Stimulated activated CD4-positive, alpha-beta T cell treated with anti-CD3 and anti-CD28 coated beads, Interleukin-4, amount 100 ng/mL, for 4 hours (primary cell): ENCODE measurements around the gene APOBEC3F.
"Not testable (repeated sequence)": the region's sequence is repeated elsewhere in the genome, so short reads cannot be mapped to it uniquely, and the experiment has no call there.

Experiments used
- DNase-seq, 2 experiments: peaks; one replicate each; pipeline ENCODE4 v3.0.0-alpha.2; 2020

Gene APOBEC3F

GRCh38 chr22:39076155-39077025 is 35.7 kb downstream of the APOBEC3F start:
- DNase-seq = not testable (repeated sequence)

- peak; percentile 39 to 45 for DNase-seq
Observed at GRCh38 chr22:39077026-39077840, 36.6 kb downstream of the APOBEC3F start, which contains the start of gene APOBEC3G. Gene APOBEC3G, plus strand, starts transcription at chr22:39077275. Its CDS starts 87 bp downstream, at chr22:39077362.

GRCh38 chr22:39077912-39078311 is 37.2 kb downstream of the APOBEC3F start:
- not testable (repeated sequence) for DNase-seq

GRCh38 chr22:39078329-39078728 is 37.7 kb downstream of the APOBEC3F start:
- no peak for DNase-seq

- not testable (repeated sequence) for DNase-seq
Observed at GRCh38 chr22:39079054-39079637, 38.5 kb downstream of the APOBEC3F start.

- DNase-seq = no peak
Observed at GRCh38 chr22:39080052-39080762, 39.5 kb downstream of the APOBEC3F start.

GRCh38 chr22:39081016-39081415 is 40.4 kb downstream of the APOBEC3F start:
- DNase-seq = no peak

- no peak for DNase-seq
Observed at GRCh38 chr22:39081598-39081997, 40.9 kb downstream of the APOBEC3F start.

GRCh38 chr22:39083212-39084165 is 42.8 kb downstream of the APOBEC3F start:
- DNase-seq = no peak

- DNase-seq = no peak
Observed at GRCh38 chr22:39084666-39085065, 44.0 kb downstream of the APOBEC3F start.

- no peak for DNase-seq
Observed at GRCh38 chr22:39087098-39087497, 46.4 kb downstream of the APOBEC3F start.

GRCh38 chr22:39087881-39088684 is 47.4 kb downstream of the APOBEC3F start:
- no peak for DNase-seq

GRCh38 chr22:39088685-39089032 is 48.0 kb downstream of the APOBEC3F start:
- DNase-seq = no peak

- DNase-seq = no peak
Observed at GRCh38 chr22:39089928-39090327, 49.3 kb downstream of the APOBEC3F start.

GRCh38 chr22:39090426-39091064 is 49.9 kb downstream of the APOBEC3F start:
- peak; percentile 51 to 71 for DNase-seq

- DNase-seq = no peak
Observed at GRCh38 chr22:39091126-39092081, 50.7 kb downstream of the APOBEC3F start.

- no peak for DNase-seq
Observed at GRCh38 chr22:39092111-39092862, 51.6 kb downstream of the APOBEC3F start.
